Chondrocyte (in vitro differentiated cells): ENCODE data around the gene SFSWAP. TPM values are rescaled to one million over a fixed set of nuclear protein-coding genes. Genes with fewer than 3 reads are reported as not detected.
A peak's percentile ranks its signal among the peaks of the same experiment; 100 is the strongest.

Experiments used
- DNase-seq: peaks from one replicate; pipeline ENCODE4 v3.0.0; 2021; ENCODE audit warnings: mixed read lengths, low spot score
- H3K27ac Mint-ChIP-seq: one replicate; pipeline ENCODE4 v1.8.0; 2021; ENCODE audit warnings: mild to moderate bottlenecking, moderate library complexity, mixed read lengths; ENCODE audit not compliant: unreplicated experiment
- H3K27me3 Mint-ChIP-seq: 2 replicates; pipeline ENCODE4 v1.8.0; 2021; ENCODE audit warnings: low read depth, mixed read lengths
- H3K36me3 Mint-ChIP-seq: 2 replicates; pipeline ENCODE4 v1.8.0; 2021; ENCODE audit warnings: low read depth, mixed read lengths
- H3K4me1 Mint-ChIP-seq: 2 replicates; pipeline ENCODE4 v1.8.0; 2021; ENCODE audit warnings: low read depth, mild to moderate bottlenecking, mixed read lengths
- H3K4me3 Mint-ChIP-seq: one replicate; pipeline ENCODE4 v1.8.0; 2021; ENCODE audit warnings: mild to moderate bottlenecking, moderate library complexity, mixed read lengths; ENCODE audit not compliant: unreplicated experiment
- H3K9me3 Mint-ChIP-seq: 2 replicates; pipeline ENCODE4 v1.8.0; 2021; ENCODE audit warnings: low read depth, mixed read lengths
- total RNA-seq: library from RNA; stranded (reverse); gene quantifications from 3 replicates; pipeline ENCODE4 v1.2.1, GENCODE V29; 2021
- TF ChIP-seq, protein P1 (sequence below): fragments of 200-600 bp; sonication (generic); IDR thresholded peaks from 2 replicates; pipeline ENCODE4 v1.5.0; 2021; ENCODE audit warnings: antibody characterized with exemption, mild to moderate bottlenecking, moderate library complexity

SFSWAP gene
- total RNA-seq, 1 donor from 2014 or later: 33.0 TPM

DNA sequence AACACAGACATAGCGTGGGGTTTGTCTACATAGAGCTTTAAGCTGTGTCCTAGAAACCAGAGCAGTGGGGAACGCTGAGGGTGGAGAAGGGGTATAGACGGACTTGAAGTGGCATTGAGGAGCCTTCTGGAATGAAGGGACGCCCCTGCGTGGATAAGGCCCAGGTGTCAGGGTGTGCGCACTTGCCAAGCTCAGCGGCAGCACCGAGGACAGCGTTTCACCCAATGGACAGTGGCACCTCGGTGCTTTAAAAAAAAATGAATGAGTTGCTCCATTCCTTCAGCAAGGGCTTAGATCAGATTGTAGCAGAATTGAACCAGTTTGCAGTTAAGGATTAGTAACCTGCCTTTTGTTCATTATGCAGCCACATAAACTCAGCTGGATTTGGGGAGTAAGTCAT is 83.7 kb downstream of the SFSWAP start:
- TF ChIP-seq, protein P1, sequence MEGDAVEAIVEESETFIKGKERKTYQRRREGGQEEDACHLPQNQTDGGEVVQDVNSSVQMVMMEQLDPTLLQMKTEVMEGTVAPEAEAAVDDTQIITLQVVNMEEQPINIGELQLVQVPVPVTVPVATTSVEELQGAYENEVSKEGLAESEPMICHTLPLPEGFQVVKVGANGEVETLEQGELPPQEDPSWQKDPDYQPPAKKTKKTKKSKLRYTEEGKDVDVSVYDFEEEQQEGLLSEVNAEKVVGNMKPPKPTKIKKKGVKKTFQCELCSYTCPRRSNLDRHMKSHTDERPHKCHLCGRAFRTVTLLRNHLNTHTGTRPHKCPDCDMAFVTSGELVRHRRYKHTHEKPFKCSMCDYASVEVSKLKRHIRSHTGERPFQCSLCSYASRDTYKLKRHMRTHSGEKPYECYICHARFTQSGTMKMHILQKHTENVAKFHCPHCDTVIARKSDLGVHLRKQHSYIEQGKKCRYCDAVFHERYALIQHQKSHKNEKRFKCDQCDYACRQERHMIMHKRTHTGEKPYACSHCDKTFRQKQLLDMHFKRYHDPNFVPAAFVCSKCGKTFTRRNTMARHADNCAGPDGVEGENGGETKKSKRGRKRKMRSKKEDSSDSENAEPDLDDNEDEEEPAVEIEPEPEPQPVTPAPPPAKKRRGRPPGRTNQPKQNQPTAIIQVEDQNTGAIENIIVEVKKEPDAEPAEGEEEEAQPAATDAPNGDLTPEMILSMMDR: no peak
- Mint-ChIP-seq H3K27ac (no peak overlapping the region), H3K4me3 (no peak overlapping the region), H3K4me1 (peaks cover 14% of the 10 kb centered on the region), H3K9me3 (no peaks in the 10 kb centered on the region), H3K27me3 (no peaks in the 10 kb centered on the region), H3K36me3 (peaks cover 28% of the 10 kb centered on the region)
- DNase-seq: no peak

DNA sequence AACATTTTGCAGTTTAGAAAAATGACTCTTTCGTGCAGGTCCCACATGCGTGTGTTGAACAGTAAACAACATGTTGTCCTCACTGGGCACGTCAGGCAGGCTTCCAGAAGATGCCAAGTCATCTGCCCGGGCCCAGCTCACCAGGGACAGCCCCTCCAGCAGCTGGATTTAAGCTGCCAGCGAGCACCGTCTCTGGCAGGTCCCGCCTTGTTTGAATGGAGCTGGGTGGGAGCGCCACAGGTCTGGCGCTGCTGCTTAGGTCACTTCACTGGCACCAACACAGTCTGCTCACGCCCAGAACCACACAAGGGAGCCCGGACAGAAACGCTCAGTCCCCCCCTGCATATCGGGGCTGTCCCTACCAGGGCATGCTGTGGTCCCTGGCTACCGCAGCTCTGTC is 84.2 kb downstream of the SFSWAP start:
- no peaks in the 10 kb centered on the region for H3K27me3 Mint-ChIP-seq
- H3K9me3 Mint-ChIP-seq: no peaks in the 10 kb centered on the region
- peaks cover 27% of the 10 kb centered on the region for H3K36me3 Mint-ChIP-seq
- peaks cover 14% of the 10 kb centered on the region for H3K4me1 Mint-ChIP-seq
- H3K4me3 Mint-ChIP-seq: no peak overlapping the region
- TF ChIP-seq, protein P1: no peak
- no peak overlapping the region for H3K27ac Mint-ChIP-seq
- DNase-seq: peak; percentile 75

DNA sequence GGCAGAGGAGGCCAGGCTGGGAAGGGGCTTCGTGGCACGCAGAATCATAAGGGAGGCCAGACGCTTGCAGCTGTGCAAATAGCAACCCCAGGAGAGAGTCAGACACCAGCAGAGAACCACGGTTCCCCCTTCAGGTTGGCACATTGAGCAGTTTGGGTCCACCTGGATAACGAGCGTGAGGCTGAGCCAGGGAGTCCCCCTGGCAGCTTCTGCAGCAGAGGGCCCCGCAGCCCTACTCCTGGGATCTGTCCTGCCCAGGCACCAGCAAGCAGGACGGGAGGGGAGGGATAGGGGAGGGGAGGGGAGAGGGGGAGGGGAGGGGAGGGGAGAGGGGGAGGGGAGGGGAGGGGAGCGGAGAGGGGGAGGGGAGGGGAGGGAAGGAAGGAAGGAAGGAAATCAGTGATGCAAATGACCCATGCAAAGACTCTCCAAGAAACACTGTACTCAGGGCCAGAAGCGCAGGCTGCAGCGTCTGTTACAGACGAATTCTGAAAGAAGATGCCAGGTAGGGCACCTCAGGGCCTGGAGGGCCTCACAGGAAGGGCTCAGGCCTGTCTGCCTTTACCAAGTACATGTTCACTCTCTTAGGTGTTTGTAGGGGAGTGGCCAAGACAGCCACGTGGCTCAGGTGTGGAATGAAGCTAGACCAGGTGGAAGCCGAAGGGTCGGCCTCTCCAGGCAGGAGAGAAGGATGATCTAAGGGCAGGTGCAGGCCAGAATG is 85.0 kb downstream of the SFSWAP start:
- Mint-ChIP-seq H3K27me3 (no peaks in the 10 kb centered on the region), H3K9me3 (no peaks in the 10 kb centered on the region), H3K27ac (no peak overlapping the region), H3K36me3 (peaks cover 24% of the 10 kb centered on the region), H3K4me3 (no peak overlapping the region), H3K4me1 (peaks cover 14% of the 10 kb centered on the region)
- DNase-seq: peak; percentile 58
- TF ChIP-seq, protein P1: no peak

DNA sequence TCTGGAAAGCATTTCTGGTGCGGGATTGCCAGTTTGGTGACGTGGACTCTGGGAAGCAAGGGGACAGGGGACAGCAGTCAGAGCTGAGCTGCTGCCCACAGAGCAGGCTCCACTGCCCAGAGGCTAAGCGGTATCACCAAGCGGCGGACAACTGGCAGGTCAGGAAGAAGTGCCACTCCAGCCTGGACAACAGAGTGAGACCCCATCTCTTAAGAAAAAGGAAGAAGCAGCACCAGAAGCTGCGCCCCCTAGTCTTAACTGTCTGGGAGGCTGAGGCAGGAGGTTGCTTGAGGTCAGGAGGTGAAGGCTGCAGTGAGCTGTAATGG is 85.5 kb downstream of the SFSWAP start:
- Mint-ChIP-seq H3K36me3 (peaks cover 23% of the 10 kb centered on the region), H3K4me1 (peaks cover 14% of the 10 kb centered on the region), H3K9me3 (no peaks in the 10 kb centered on the region), H3K27ac (no peak overlapping the region), H3K27me3 (no peaks in the 10 kb centered on the region), H3K4me3 (no peak overlapping the region)
- DNase-seq: no peak
- TF ChIP-seq, protein P1: no peak

DNA sequence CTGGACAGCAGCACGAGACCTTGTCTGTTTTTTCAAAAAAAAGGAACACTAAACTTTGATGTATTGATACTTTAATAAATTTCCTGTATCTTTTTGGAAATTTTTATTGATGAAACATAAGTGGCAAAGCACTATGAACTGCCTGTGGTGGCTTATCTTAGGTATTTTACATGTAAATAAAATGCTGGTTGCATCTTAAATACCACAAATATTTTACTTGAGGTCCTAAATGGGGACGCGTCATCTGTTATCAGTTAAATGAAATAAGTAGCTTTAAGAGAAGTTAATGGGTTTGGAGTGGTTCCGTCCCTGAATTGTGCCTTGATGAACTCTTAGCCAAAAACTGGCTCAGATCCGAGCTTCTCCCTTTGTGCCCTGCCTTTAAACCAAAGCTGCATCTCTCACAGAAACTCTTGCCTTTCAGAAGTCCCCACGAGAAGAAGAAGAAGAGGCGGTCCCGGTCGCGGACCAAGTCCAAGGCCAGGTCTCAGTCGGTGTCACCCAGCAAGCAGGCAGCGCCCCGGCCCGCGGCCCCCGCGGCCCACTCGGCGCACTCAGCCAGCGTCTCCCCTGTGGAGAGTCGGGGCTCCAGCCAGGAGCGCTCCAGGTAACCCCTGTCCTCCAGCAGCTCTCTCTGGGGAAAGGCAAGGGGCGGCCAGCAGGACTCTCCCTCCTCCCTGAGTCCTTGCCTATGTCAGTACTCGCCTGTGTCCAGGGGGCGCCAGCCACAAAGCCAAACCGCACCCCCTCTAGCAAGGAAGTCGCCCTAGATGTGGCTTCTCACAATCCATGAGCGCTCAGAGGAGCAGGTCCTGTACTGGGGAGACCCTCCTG is 86.1 kb downstream of the SFSWAP start:
- Mint-ChIP-seq H3K27ac (no peak overlapping the region), H3K9me3 (no peaks in the 10 kb centered on the region)
- TF ChIP-seq, protein P1: no peak

More for the DNA sequence above, 86.1 kb downstream of the SFSWAP start:
- Mint-ChIP-seq H3K4me1 (peaks cover 14% of the 10 kb centered on the region), H3K36me3 (peaks cover 22% of the 10 kb centered on the region), H3K4me3 (no peak overlapping the region), H3K27me3 (no peaks in the 10 kb centered on the region)
- DNase-seq: peak; percentile 77
